Body of pancreas (tissue), 4 donors: ENCODE measurements around the gene RASSF8. TPM values are rescaled to one million over a fixed set of nuclear protein-coding genes. Genes with fewer than 3 reads are reported as not detected.

ENCODE experiments used
- ATAC-seq: fragments of 150-250 bp; one replicate; pipeline ENCODE4 v1.9.1; 2016
- DNase-seq, 4 donors: peaks; one replicate each; pipeline ENCODE4 v3.0.0-alpha.2; 2019
- H3K27ac ChIP-seq, 4 donors: fragments of 200-600 bp; sonication (generic); 1 replicate in 3 of 4; 2 replicates in 1 of 4; pipeline versions ENCODE4 v1.5.1 to v1.6.1; 2016 to 2019; ENCODE audit warnings: mild to moderate bottlenecking in 1 of 4, mixed read lengths in 1 of 4, moderate library complexity in 1 of 4
- H3K27me3 ChIP-seq, 2 donors: fragments of 200-600 bp; sonication (generic); one replicate each; pipeline ENCODE4 v1.6.0; 2016; ENCODE audit warnings: mild to moderate bottlenecking in 1 of 2
- H3K36me3 ChIP-seq, 2 donors: fragments of 200-600 bp; sonication (generic); replicated peaks in 1 of 2; 2 replicates each; pipeline ENCODE4 v1.5.1; 2016; ENCODE audit warnings: low read depth in 2 of 2; ENCODE audit not compliant: insufficient read depth in 1 of 2
- H3K4me1 ChIP-seq: fragments of 200-600 bp; sonication (generic); one replicate; pipeline ENCODE4 v1.6.0; 2016
- H3K4me3 ChIP-seq, 2 donors: fragments of 200-600 bp; sonication (generic); 1 replicate in 1 of 2; 2 replicates in 1 of 2; pipeline ENCODE4 v1.5.1; 2016 to 2019
- H3K9me3 ChIP-seq, 3 donors: fragments of 200-600 bp; sonication (generic); 1 replicate in 2 of 3; 2 replicates in 1 of 3; pipeline ENCODE4 v1.5.1; 2016
- CTCF ChIP-seq, 7 experiments: fragments of 450-650 bp in 4 of 7; fragments of 200-600 bp in 3 of 7; sonication (generic) in 3 of 7; IDR thresholded peaks; one replicate each; pipeline ENCODE4 v1.5.1; 2016 to 2019; ENCODE audit warnings: antibody characterized with exemption in 7 of 7
- POLR2A ChIP-seq, 3 donors: fragments of 450-650 bp; IDR thresholded peaks; one replicate each; pipeline ENCODE4 v1.6.1; 2016; ENCODE audit warnings: antibody characterized with exemption in 3 of 3, mild to moderate bottlenecking in 2 of 3
- WGBS, 2 donors: methylation state at CpG; one replicate each; pipeline ENCODE4 v1.1.5; 2017; 5-methylcytosine and 5-hydroxymethylcytosine counted together
- intact Hi-C: fragments of 100-400 bp; cut with DNase I; formaldehyde crosslinking; loops from one replicate; pipeline ENCODE4 v1.15.1; 2023
- total RNA-seq, 2 donors: library from RNA; depleted of rRNA; stranded (reverse); fragments of >200 nt; gene quantifications; one replicate each; pipeline ENCODE4 v1.1.0, GENCODE V29; 2016

RASSF8 gene
- total RNA-seq, 2 donors from 2014 or later: 15.8 to 19.1 TPM

- H3K36me3 ChIP-seq: no peaks in the 10 kb centered on the region
- no peaks in the 10 kb centered on the region for H3K9me3 ChIP-seq
- 15 to 20% methylated on average over 3 of the region's 3 CpGs for WGBS, 2 donors
- no peak overlapping the region for H3K27ac ChIP-seq
- H3K27me3 ChIP-seq: no peaks in the 10 kb centered on the region
- no peak overlapping the region for H3K4me3 ChIP-seq
- H3K4me1 ChIP-seq: peaks cover 32% of the 10 kb centered on the region
- intact Hi-C loops: no loop called here
- DNase-seq (no peak), ATAC-seq (no peak)
- TF ChIP-seq POLR2A (IDR thresholded peaks at IDR 0.05) (no peak), CTCF (IDR thresholded peaks at IDR 0.05) (no peak)
Observed at GRCh38 chr12:25981597-25981996, 23.1 kb downstream of the RASSF8 start.

- Histone ChIP-seq H3K4me1 (peaks cover 32% of the 10 kb centered on the region), H3K36me3 (no peaks in the 10 kb centered on the region), H3K9me3 (no peaks in the 10 kb centered on the region), H3K4me3 (no peak overlapping the region), H3K27ac (peak overlapping the region in 2 of 4 donors; percentile 0 to 15), H3K27me3 (no peaks in the 10 kb centered on the region)
- TF ChIP-seq POLR2A (IDR thresholded peaks at IDR 0.05) (no peak), CTCF (IDR thresholded peaks at IDR 0.05) (no peak)
- ATAC-seq (no peak), DNase-seq (no peak)
- intact Hi-C loops: no loop called here
- 0% methylated on average over 1 of the region's 1 CpG for WGBS, 2 donors
Observed at GRCh38 chr12:25982416-25982815, 23.9 kb downstream of the RASSF8 start.

GRCh38 chr12:25983625-25984024, 25.1 kb downstream of the RASSF8 start:
- Histone ChIP-seq H3K27me3 (no peaks in the 10 kb centered on the region), H3K4me1 (peaks cover 37% of the 10 kb centered on the region), H3K27ac (no peak overlapping the region), H3K9me3 (no peaks in the 10 kb centered on the region), H3K36me3 (no peaks in the 10 kb centered on the region), H3K4me3 (no peak overlapping the region)
- TF ChIP-seq CTCF (IDR thresholded peaks at IDR 0.05): no peak
- no peak for TF ChIP-seq POLR2A (IDR thresholded peaks at IDR 0.05)
- intact Hi-C loops: no loop called here
- ATAC-seq (no peak), DNase-seq (no peak)
- WGBS, 2 donors: 93 to 95% methylated on average over 4 of the region's 4 CpGs

GRCh38 chr12:25984759-25985158, 26.3 kb downstream of the RASSF8 start:
- Histone ChIP-seq H3K27me3 (no peaks in the 10 kb centered on the region), H3K27ac (no peak overlapping the region), H3K36me3 (no peaks in the 10 kb centered on the region), H3K4me3 (no peak overlapping the region), H3K4me1 (peaks cover 38% of the 10 kb centered on the region), H3K9me3 (no peaks in the 10 kb centered on the region)
- TF ChIP-seq POLR2A (IDR thresholded peaks at IDR 0.05) (no peak), CTCF (IDR thresholded peaks at IDR 0.05) (no peak)
- DNase-seq (no peak), ATAC-seq (no peak)
- intact Hi-C loops: no loop called here
- WGBS, 2 donors: 90 to 91% methylated on average over 2 of the region's 2 CpGs

- H3K27ac ChIP-seq: peak overlapping the region in 1 of 4 donors; percentile 37
- H3K4me1 ChIP-seq: peaks cover 38% of the 10 kb centered on the region
- peak; percentile 47 for ATAC-seq
Observed at GRCh38 chr12:25985316-25986175, 27.1 kb downstream of the RASSF8 start.

More at GRCh38 chr12:25985316-25986175, 27.1 kb downstream of the RASSF8 start:
- Histone ChIP-seq H3K27me3 (no peaks in the 10 kb centered on the region), H3K4me3 (no peak overlapping the region), H3K9me3 (no peaks in the 10 kb centered on the region), H3K36me3 (no peaks in the 10 kb centered on the region)
- DNase-seq: no peak
- intact Hi-C loops: no loop called here
- TF ChIP-seq CTCF (IDR thresholded peaks at IDR 0.05): no peak
- no peak for TF ChIP-seq POLR2A (IDR thresholded peaks at IDR 0.05)
- WGBS, 2 donors: 64% methylated on average over 8 of the region's 8 CpGs
